ENCODE measurements around the gene CSNK2B.

CSNK2B gene

GRCh38 chr6:31692886-31693285, 27.0 kb downstream of the CSNK2B start:
- DNase-seq (ENCODE audit: low spot score) = no peak

GRCh38 chr6:31693535-31693934, 27.7 kb downstream of the CSNK2B start:
- no peak for TF ChIP-seq CTCF (IDR thresholded peaks at IDR 0.05; ENCODE audit: extremely low read depth, missing control alignments)
- DNase-seq (ENCODE audit: low spot score) = no peak

More at GRCh38 chr6:31692886-31693285, 27.0 kb downstream of the CSNK2B start:
- TF ChIP-seq CTCF (IDR thresholded peaks at IDR 0.05; ENCODE audit: extremely low read depth, missing control alignments) = no peak

GRCh38 chr6:31697555-31697954, 31.7 kb downstream of the CSNK2B start:
- DNase-seq (ENCODE audit: low spot score) = no peak
- TF ChIP-seq CTCF (IDR thresholded peaks at IDR 0.05; ENCODE audit: extremely low read depth, missing control alignments) = no peak

- no peak for DNase-seq (ENCODE audit: low spot score)
- TF ChIP-seq CTCF (IDR thresholded peaks at IDR 0.05; ENCODE audit: extremely low read depth, missing control alignments) = no peak
Measured at GRCh38 chr6:31700740-31701401, 35.0 kb downstream of the CSNK2B start.

- no peak for DNase-seq (ENCODE audit: low spot score)
Measured at GRCh38 chr6:31701666-31702404, 36.0 kb downstream of the CSNK2B start.

GRCh38 chr6:31702405-31702818, 36.5 kb downstream of the CSNK2B start:
- TF ChIP-seq CTCF (IDR thresholded peaks at IDR 0.05; ENCODE audit: extremely low read depth, missing control alignments) = no peak
- peak; percentile 42 for DNase-seq (ENCODE audit: low spot score)

More at GRCh38 chr6:31701666-31702404, 36.0 kb downstream of the CSNK2B start:
- TF ChIP-seq CTCF (IDR thresholded peaks at IDR 0.05; ENCODE audit: extremely low read depth, missing control alignments) = no peak
